Liver (tissue), 3 donors: ENCODE results near the gene DCC.

Experiments
- FOXA1 ChIP-seq: IDR thresholded peaks from 2 replicates; pipeline ENCODE4 v1.6.1; 2016; ENCODE audit warnings: antibody characterized with exemption
- GABPA ChIP-seq, 2 donors: IDR thresholded peaks in 1 of 2; conservative IDR thresholded peaks in 1 of 2; 2 replicates each; pipeline ENCODE4 v1.6.1; 2016; ENCODE audit warnings: antibody characterized with exemption in 2 of 2, mild to moderate bottlenecking in 1 of 2, moderate library complexity in 1 of 2
- TAF1 ChIP-seq: conservative IDR thresholded peaks from 2 replicates; pipeline ENCODE4 v1.6.1; 2016; ENCODE audit warnings: antibody characterized with exemption, mild to moderate bottlenecking
- TF ChIP-seq, protein P1 (sequence below): fragments of 150-350 bp; IDR thresholded peaks from 2 replicates; pipeline ENCODE4 v1.5.1; 2017; ENCODE audit warnings: improper control_type of control experiment, low read depth, low read length; ENCODE audit not compliant: missing input control
- donor health status: healthy.
- donor health status: healthy.

DNA sequence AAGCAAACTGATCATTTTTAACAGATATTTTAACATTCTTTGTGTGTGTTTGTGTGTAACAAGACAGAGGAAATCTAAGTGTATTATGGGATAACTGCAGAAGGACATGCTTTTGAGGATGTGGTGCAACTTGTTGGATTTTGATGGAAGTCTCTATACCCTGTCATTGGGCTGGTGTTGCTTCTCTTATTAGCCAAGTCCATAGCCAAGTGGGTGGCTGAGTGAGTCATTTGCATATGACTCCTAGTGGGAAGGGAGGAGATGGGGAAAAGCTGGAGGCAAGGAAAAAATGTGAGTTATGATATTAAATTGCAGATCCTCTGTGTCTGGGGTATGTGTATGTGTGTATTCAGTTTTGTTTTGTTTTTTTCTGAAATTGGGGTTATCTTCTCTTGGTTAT, 879.9 kb downstream of the DCC start:
- TF ChIP-seq, protein P1, sequence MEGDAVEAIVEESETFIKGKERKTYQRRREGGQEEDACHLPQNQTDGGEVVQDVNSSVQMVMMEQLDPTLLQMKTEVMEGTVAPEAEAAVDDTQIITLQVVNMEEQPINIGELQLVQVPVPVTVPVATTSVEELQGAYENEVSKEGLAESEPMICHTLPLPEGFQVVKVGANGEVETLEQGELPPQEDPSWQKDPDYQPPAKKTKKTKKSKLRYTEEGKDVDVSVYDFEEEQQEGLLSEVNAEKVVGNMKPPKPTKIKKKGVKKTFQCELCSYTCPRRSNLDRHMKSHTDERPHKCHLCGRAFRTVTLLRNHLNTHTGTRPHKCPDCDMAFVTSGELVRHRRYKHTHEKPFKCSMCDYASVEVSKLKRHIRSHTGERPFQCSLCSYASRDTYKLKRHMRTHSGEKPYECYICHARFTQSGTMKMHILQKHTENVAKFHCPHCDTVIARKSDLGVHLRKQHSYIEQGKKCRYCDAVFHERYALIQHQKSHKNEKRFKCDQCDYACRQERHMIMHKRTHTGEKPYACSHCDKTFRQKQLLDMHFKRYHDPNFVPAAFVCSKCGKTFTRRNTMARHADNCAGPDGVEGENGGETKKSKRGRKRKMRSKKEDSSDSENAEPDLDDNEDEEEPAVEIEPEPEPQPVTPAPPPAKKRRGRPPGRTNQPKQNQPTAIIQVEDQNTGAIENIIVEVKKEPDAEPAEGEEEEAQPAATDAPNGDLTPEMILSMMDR: no peak
- TF ChIP-seq TAF1 (no peak), FOXA1 (no peak), GABPA (IDR thresholded peaks at IDR 0.05 in 1 of 2, conservative IDR thresholded peaks at IDR 0.05 in 1 of 2) (no peak)
